ENCODE results near the gene NUCB1.

DNA sequence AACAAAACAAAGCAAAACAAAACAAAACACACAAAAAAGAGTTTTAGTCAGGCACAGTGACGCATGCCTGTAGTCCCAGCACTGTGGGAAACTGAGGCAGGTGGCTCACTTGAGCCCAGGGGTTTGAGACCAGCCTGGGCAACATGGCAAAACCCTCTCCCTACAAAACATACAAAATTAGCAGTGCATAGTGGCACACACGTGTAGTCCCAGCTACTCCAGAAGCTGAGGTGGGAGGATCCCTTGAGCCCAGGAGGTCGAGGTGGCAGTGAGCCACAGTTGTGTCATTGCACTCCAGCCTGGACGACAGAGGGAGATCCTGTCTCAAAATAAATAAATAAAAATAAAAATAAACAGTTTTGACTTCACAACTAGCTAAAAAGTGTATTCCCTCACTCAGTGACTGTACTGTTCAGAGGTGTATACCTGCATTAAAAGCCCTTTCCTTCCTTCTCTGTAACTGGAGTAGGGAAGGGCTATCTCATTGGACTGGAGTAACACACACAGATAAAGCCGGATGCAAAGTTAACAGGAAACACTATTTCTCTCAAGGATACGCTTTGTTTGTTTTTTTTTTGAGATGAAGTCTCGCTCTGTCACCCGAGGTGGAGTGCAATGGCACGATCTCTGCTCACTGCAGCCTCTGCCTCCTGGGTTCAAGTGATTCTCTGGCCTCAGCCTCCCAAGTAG, 50.9 kb downstream of the NUCB1 start:
- TF ChIP-seq CTCF (IDR thresholded peaks at IDR 0.05) (no peak), EP300 (IDR thresholded peaks at IDR 0.05) (no peak), POLR2A (IDR thresholded peaks at IDR 0.05) (no peak), POLR2AphosphoS5 (IDR thresholded peaks at IDR 0.05) (no peak)
